ENCODE measurements around the gene WNT1. TPM values are rescaled to one million over a fixed set of nuclear protein-coding genes. Genes with fewer than 3 reads are reported as not detected.

WNT1 gene
- polyA plus RNA-seq, 3 donors: 0.33 TPM; not detected in 2

GRCh38 chr12:48998497-48999353, 20.6 kb downstream of the WNT1 start:
- DNase-seq: peak in 1 of 3 donors; percentile 44
- peaks cover 0 to 39% (median 7%) of the 10 kb centered on the region in 7 donors for H3K9me3 Mint-ChIP-seq
- peaks cover 67 to 79% (median 73%) of the 10 kb centered on the region in 3 donors for H3K27me3 Mint-ChIP-seq (ENCODE audit: low read depth in 3 of 3)
- peak overlapping the region; percentile 84 for H2AFZ ChIP-seq (ENCODE audit: insufficient read depth, low read depth, low read length, poor library complexity, severe bottlenecking)
- H3K4me1 Mint-ChIP-seq: peaks cover 47% of the 10 kb centered on the region
- H3K79me2 ChIP-seq (ENCODE audit: insufficient read depth, low read length): no peaks in the 10 kb centered on the region
- H3K36me3 ChIP-seq (replicated peaks in 1 of 2; ENCODE audit: control insufficient read depth in 1 of 2, insufficient read depth in 2 of 2, low read length in 2 of 2): peaks cover 27 to 36% of the 10 kb centered on the region in 2 donors
- WGBS (ENCODE audit: insufficient coverage): under 1% methylated on average over 21 of the region's 48 CpGs
- H3K4me3 Mint-ChIP-seq: peak overlapping the region; percentile 73 to 89
- peaks cover 20% of the 10 kb centered on the region for H4K20me1 ChIP-seq (ENCODE audit: insufficient read depth, low read length)
- peaks cover 0 to 16% of the 10 kb centered on the region in 2 donors for H3K9me3 ChIP-seq (replicated peaks in 1 of 2; ENCODE audit: control insufficient read depth in 1 of 2, insufficient read depth in 1 of 2, low read length in 2 of 2)
- peaks cover 38 to 49% of the 10 kb centered on the region in 2 donors for H3K4me1 ChIP-seq (ENCODE audit: control insufficient read depth in 1 of 2, insufficient read depth in 2 of 2, low read length in 2 of 2)
- peak overlapping the region; percentile 89 for H3K4me2 ChIP-seq (replicated peaks; ENCODE audit: extremely low read depth, low read length, poor library complexity, severe bottlenecking)
- H3K27ac Mint-ChIP-seq: peak overlapping the region in 1 of 7 donors; percentile 18
- intact Hi-C loops (cut with micrococcal nuclease): loop anchor here in 1 of 2 donors (10.0 kb wide), 1 partner anchor 46 kb away; no protein-coding TSS in a partner anchor
- H3K27me3 ChIP-seq (ENCODE audit: control insufficient read depth in 2 of 2, insufficient read depth in 2 of 2, low read length in 2 of 2): peaks cover 52 to 73% of the 10 kb centered on the region in 2 donors
- no peak for TF ChIP-seq CTCF (IDR thresholded peaks at IDR 0.05)
- peak overlapping the region in 2 of 3 experiments; percentile 41 to 78 for H3K4me3 ChIP-seq (replicated peaks in 1 of 3; ENCODE audit: low read depth in 2 of 3, low read length in 3 of 3)
- H3K36me3 Mint-ChIP-seq: peaks cover 47 to 56% of the 10 kb centered on the region in 2 donors
- peak overlapping the region; percentile 32 for H3K9ac ChIP-seq (ENCODE audit: insufficient read depth, low read length, poor library complexity, severe bottlenecking)
- H3K27ac ChIP-seq (ENCODE audit: low read depth in 1 of 2, low read length in 2 of 2): no peak overlapping the region

- WGBS (ENCODE audit: insufficient coverage): 1% methylated on average over 19 of the region's 30 CpGs
- peak in 1 of 3 donors; percentile 38 for DNase-seq
- H3K79me2 ChIP-seq (ENCODE audit: insufficient read depth, low read length): no peaks in the 10 kb centered on the region
- intact Hi-C loops (cut with micrococcal nuclease): loop anchor here in 1 of 2 donors (10.0 kb wide), 1 partner anchor 45 kb away; no protein-coding TSS in a partner anchor
- peak within 1 kb of the TSS; percentile 89 for H3K4me2 ChIP-seq (replicated peaks; ENCODE audit: extremely low read depth, low read length, poor library complexity, severe bottlenecking)
- peaks cover 55 to 61% of the 10 kb centered on the region in 2 donors for H3K36me3 Mint-ChIP-seq
- H3K9ac ChIP-seq (ENCODE audit: insufficient read depth, low read length, poor library complexity, severe bottlenecking): peak within 1 kb of the TSS; percentile 32
- H3K4me3 Mint-ChIP-seq: peak within 1 kb of the TSS; percentile 73 to 89
- peaks cover 50% of the 10 kb centered on the region for H3K4me1 Mint-ChIP-seq
- no peak within 1 kb of the TSS for H3K27ac ChIP-seq (ENCODE audit: low read depth in 1 of 2, low read length in 2 of 2)
- peaks cover 25% of the 10 kb centered on the region for H4K20me1 ChIP-seq (ENCODE audit: insufficient read depth, low read length)
- H3K27me3 ChIP-seq (ENCODE audit: control insufficient read depth in 2 of 2, insufficient read depth in 2 of 2, low read length in 2 of 2): peaks cover 43 to 65% of the 10 kb centered on the region in 2 donors
- peak within 1 kb of the TSS in 2 of 3 experiments; percentile 41 to 78 for H3K4me3 ChIP-seq (replicated peaks in 1 of 3; ENCODE audit: low read depth in 2 of 3, low read length in 3 of 3)
- H2AFZ ChIP-seq (ENCODE audit: insufficient read depth, low read depth, low read length, poor library complexity, severe bottlenecking): peak within 1 kb of the TSS; percentile 84
- peak within 1 kb of the TSS in 1 of 7 donors; percentile 18 for H3K27ac Mint-ChIP-seq
- no peak for TF ChIP-seq CTCF (IDR thresholded peaks at IDR 0.05)
- H3K9me3 Mint-ChIP-seq: peaks cover 0 to 33% (median 6%) of the 10 kb centered on the region in 7 donors
- H3K4me1 ChIP-seq (ENCODE audit: control insufficient read depth in 1 of 2, insufficient read depth in 2 of 2, low read length in 2 of 2): peaks cover 41 to 49% of the 10 kb centered on the region in 2 donors
- H3K36me3 ChIP-seq (replicated peaks in 1 of 2; ENCODE audit: control insufficient read depth in 1 of 2, insufficient read depth in 2 of 2, low read length in 2 of 2): peaks cover 34 to 45% of the 10 kb centered on the region in 2 donors
- peaks cover 0 to 16% of the 10 kb centered on the region in 2 donors for H3K9me3 ChIP-seq (replicated peaks in 1 of 2; ENCODE audit: control insufficient read depth in 1 of 2, insufficient read depth in 1 of 2, low read length in 2 of 2)
- peaks cover 59 to 71% (median 64%) of the 10 kb centered on the region in 3 donors for H3K27me3 Mint-ChIP-seq (ENCODE audit: low read depth in 3 of 3)
Observed at GRCh38 chr12:48999371-49000131, 21.4 kb downstream of the WNT1 start, which contains the start of gene DDN. Gene DDN, minus strand, starts transcription at chr12:48999375. Its CDS starts 88 bp downstream, at chr12:48999287.
